Measurements from ENCODE around the gene LRFN3.

DNA sequence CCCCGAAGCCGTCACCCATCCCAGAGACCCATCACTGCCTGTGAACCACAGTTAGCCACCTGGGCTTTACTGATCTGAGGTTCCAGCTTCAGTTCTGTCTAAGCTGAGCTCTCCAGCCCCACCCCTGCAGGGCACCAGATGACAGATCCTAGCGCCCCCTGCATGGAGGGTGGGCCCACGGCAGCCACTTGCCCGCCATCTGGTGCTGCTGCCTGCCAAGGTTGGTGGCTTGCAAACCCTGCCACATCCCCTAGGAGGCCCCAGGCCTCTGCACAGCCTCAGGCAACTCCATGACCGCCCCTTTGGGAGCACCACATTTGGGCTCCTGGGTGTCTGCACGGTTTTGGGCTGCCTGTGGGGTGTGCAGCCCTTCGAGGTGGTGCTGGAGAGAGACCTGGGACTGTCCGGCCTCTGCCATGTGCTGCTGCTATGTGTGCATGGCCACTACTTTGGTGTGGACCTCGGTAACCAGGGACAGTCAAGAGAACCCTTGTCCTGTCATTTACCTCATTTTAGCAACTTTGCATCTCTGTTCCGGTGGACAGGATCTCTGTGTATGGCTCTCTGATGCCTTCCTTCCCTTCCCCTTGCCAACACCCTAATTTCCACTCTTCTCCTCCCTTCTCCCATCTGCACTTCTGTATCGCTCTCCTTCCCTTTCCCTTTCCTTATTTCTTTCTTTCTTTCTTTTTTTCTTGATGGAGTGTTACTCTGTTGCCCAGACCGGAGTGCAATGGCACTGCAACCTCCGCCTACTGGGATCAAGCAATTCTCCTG is 41.5 kb downstream of the LRFN3 start:
- no peak for TF ChIP-seq POLR2A (IDR thresholded peaks at IDR 0.05; ENCODE audit: low read depth, low read length)
- TF ChIP-seq, protein P1, sequence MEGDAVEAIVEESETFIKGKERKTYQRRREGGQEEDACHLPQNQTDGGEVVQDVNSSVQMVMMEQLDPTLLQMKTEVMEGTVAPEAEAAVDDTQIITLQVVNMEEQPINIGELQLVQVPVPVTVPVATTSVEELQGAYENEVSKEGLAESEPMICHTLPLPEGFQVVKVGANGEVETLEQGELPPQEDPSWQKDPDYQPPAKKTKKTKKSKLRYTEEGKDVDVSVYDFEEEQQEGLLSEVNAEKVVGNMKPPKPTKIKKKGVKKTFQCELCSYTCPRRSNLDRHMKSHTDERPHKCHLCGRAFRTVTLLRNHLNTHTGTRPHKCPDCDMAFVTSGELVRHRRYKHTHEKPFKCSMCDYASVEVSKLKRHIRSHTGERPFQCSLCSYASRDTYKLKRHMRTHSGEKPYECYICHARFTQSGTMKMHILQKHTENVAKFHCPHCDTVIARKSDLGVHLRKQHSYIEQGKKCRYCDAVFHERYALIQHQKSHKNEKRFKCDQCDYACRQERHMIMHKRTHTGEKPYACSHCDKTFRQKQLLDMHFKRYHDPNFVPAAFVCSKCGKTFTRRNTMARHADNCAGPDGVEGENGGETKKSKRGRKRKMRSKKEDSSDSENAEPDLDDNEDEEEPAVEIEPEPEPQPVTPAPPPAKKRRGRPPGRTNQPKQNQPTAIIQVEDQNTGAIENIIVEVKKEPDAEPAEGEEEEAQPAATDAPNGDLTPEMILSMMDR (conservative IDR thresholded peaks at IDR 0.05; ENCODE audit: low read depth, low read length) = 0 out of 2 replicates have a peak, but pooled peaks have one; percentile 10
- no peak for TF ChIP-seq RFX5 (IDR thresholded peaks at IDR 0.05; ENCODE audit: low read depth, low read length)
- TF ChIP-seq CEBPB (IDR thresholded peaks at IDR 0.05; ENCODE audit: low read depth, low read length) = no peak
- no peak for TF ChIP-seq MAFK (IDR thresholded peaks at IDR 0.05; ENCODE audit: low read depth, low read length)
- no peak for TF ChIP-seq ELK1 (IDR thresholded peaks at IDR 0.05; ENCODE audit: borderline replicate concordance, low read depth, low read length)
- no peak for TF ChIP-seq FOS (IDR thresholded peaks at IDR 0.05; ENCODE audit: low read depth, low read length)
- TF ChIP-seq RAD21 (IDR thresholded peaks at IDR 0.05; ENCODE audit: low read length) = no peak
